ENCODE measurements around the gene CFAP221. TPM values are rescaled to one million over a fixed set of nuclear protein-coding genes. Genes with fewer than 3 reads are reported as not detected.

The CFAP221 gene
- total RNA-seq, 1 donor from 2014 or later, result 1.8 TPM

DNA sequence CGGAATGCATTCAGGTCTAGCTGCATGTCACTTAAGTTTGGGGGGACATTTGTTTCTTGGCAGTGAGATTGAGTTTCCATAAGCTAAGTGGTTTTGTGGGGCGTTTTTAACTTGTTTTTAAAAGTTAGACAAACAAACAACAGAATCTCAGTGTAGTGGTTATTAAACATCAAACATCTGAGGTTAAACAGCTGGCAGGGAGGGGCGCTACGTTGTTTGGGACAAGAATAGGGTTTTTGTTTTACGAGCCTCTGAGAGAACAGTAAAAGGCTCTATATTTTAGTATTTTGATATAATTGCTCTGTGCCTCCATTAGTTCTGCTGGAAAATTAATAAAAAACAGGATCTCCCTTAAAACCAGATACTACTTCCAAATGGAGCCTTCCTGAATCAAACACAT is 93.1 kb downstream of the CFAP221 start:
- Histone ChIP-seq H3K4me3 (ENCODE audit: low read depth, low read length) (no peak overlapping the region), H3K36me3 (ENCODE audit: control insufficient read depth, insufficient read depth, low read length) (no peaks in the 10 kb centered on the region), H3K27me3 (ENCODE audit: control insufficient read depth, insufficient read depth, low read length) (no peaks in the 10 kb centered on the region)
- no peak for DNase-seq (ENCODE audit: low read depth)
- TF ChIP-seq, protein P1, sequence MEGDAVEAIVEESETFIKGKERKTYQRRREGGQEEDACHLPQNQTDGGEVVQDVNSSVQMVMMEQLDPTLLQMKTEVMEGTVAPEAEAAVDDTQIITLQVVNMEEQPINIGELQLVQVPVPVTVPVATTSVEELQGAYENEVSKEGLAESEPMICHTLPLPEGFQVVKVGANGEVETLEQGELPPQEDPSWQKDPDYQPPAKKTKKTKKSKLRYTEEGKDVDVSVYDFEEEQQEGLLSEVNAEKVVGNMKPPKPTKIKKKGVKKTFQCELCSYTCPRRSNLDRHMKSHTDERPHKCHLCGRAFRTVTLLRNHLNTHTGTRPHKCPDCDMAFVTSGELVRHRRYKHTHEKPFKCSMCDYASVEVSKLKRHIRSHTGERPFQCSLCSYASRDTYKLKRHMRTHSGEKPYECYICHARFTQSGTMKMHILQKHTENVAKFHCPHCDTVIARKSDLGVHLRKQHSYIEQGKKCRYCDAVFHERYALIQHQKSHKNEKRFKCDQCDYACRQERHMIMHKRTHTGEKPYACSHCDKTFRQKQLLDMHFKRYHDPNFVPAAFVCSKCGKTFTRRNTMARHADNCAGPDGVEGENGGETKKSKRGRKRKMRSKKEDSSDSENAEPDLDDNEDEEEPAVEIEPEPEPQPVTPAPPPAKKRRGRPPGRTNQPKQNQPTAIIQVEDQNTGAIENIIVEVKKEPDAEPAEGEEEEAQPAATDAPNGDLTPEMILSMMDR (IDR thresholded peaks at IDR 0.05; ENCODE audit: insufficient read depth, low read length, poor library complexity, severe bottlenecking), result no peak

DNA sequence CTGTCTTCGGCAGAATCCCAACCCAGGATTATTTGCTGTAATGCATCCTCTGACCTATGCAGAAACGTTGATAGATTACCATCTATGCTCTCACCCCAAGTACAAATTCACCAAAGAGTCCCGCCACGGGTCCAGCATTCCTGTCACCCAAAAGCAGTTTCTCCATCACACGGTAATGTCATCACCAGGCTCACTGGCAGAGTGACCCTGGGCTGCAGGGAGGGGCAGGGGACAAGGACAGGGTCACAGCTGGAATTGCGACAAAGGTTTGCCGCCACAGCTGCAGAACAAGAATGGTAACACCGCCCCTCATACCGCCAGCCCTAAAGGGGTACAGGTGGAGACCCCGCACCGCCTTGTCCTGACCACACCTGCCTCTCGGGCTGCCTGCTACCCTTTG is 94.0 kb downstream of the CFAP221 start:
- TF ChIP-seq, protein P1 (IDR thresholded peaks at IDR 0.05; ENCODE audit: insufficient read depth, low read length, poor library complexity, severe bottlenecking), result no peak
- Histone ChIP-seq H3K4me3 (ENCODE audit: low read depth, low read length) (no peak overlapping the region), H3K36me3 (ENCODE audit: control insufficient read depth, insufficient read depth, low read length) (no peaks in the 10 kb centered on the region), H3K27me3 (ENCODE audit: control insufficient read depth, insufficient read depth, low read length) (no peaks in the 10 kb centered on the region)
- DNase-seq (ENCODE audit: low read depth), result no peak

DNA sequence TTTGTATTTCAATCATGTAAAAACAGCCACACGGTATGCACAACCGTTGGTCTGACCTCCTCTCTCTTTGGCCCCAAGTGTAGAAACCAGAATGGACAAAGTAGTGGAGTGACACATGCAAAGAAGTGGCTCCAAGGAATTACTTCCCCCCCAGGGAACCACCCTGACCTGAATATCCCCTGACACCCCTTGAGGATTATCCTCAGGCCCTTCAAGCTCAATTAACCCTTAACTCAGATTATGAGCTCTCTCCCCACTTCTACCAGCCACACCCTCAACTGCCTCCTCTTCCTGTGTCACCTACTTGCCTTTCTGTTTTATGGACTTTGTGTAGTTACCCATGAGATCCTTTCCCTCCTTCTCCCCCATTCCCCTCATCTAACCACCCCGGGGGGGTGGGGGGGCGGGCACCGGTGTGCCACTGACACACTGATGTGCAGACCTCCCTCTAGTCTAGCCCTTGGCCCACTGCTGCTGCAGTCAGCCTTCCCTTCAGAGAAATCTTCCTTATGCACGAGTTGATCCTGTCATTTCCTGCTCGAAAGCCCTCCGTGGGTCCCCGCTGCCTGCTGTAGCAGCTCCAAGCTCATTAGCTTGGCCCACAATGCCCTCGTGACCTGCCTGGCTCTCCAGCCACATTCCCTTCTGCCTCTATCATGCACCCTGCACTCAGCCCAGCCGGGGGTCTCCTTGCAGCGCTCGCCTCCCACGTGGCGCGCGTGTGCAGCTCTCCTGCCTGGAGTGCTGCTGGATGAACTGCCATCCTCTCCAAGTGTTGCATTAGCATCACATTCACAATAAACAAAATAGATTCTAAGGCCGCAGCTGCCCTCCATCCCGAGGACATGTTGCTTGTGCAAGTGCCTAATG is 94.7 kb downstream of the CFAP221 start:
- DNase-seq (ENCODE audit: low read depth), result no peak
- no peaks in the 10 kb centered on the region for H3K27me3 ChIP-seq (ENCODE audit: control insufficient read depth, insufficient read depth, low read length)

DNA sequence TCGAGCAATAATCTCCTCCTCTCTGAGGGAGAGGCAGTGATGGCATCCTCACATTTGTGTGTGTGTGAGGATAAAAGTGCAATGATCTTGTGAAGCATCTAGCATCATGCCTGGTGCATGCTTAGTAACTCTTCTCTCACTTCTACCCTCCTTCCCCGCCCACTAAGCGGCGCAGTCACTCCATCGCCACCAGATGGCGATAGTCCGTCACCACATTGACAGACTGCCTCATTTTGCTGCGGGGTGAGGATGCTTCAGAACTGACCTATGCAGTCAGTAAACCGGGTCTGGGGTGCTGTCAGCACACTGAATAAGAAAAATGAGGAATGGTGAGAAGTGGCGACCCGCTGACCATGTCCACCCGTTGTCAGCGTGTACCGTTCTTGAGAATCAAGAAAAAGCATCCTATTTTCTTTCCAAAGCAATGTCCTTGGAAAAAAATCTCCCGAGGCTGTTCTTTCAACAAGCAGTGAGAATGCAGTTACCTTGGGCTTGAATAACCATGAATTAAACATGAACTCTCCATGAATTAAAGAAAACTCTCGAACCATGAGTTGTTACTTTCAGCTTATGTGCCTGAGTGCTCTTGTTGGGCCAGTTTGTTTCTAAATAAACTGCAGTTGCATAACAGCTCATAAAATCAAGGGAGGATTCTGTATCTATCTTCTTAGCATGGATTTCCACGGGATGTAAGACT is 97.5 kb downstream of the CFAP221 start:
- H3K36me3 ChIP-seq (ENCODE audit: control insufficient read depth, insufficient read depth, low read length), result no peaks in the 10 kb centered on the region
- no peak overlapping the region for H3K4me3 ChIP-seq (ENCODE audit: low read depth, low read length)
- DNase-seq (ENCODE audit: low read depth), result peak; percentile 19
- H3K27me3 ChIP-seq (ENCODE audit: control insufficient read depth, insufficient read depth, low read length), result no peaks in the 10 kb centered on the region
- TF ChIP-seq, protein P1 (IDR thresholded peaks at IDR 0.05; ENCODE audit: insufficient read depth, low read length, poor library complexity, severe bottlenecking), result peak; percentile 96

More for the DNA sequence above, 94.7 kb downstream of the CFAP221 start:
- Histone ChIP-seq H3K36me3 (ENCODE audit: control insufficient read depth, insufficient read depth, low read length) (no peaks in the 10 kb centered on the region), H3K4me3 (ENCODE audit: low read depth, low read length) (no peak overlapping the region)
- TF ChIP-seq, protein P1 (IDR thresholded peaks at IDR 0.05; ENCODE audit: insufficient read depth, low read length, poor library complexity, severe bottlenecking), result no peak

DNA sequence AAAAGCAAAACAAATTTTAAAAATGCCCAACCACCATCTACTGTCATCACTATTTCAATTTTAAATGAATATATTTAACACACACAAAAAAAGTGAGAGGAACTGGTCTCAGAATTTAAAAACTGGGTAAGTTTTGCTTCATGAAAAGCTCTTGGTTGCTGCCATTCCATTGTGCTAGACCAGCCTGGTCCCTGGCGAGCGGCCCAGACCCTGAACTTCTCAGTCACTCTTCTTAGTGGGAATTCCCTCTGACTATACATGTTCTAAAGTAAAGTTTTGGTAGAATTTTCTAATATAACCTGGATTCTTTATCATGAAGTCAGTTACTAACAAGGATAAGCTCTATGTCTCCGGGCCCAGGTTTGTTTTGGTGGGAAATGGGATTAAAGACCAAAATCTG is 99.9 kb downstream of the CFAP221 start:
- no peak for DNase-seq (ENCODE audit: low read depth)
- TF ChIP-seq, protein P1 (IDR thresholded peaks at IDR 0.05; ENCODE audit: insufficient read depth, low read length, poor library complexity, severe bottlenecking), result no peak
- H3K27me3 ChIP-seq (ENCODE audit: control insufficient read depth, insufficient read depth, low read length), result no peaks in the 10 kb centered on the region

More for the DNA sequence above, 99.9 kb downstream of the CFAP221 start:
- H3K4me3 ChIP-seq (ENCODE audit: low read depth, low read length), result no peak overlapping the region
- H3K36me3 ChIP-seq (ENCODE audit: control insufficient read depth, insufficient read depth, low read length), result no peaks in the 10 kb centered on the region

All from kidney epithelial cell (primary cell).